Lower leg skin (tissue), 4 donors: Measurements from ENCODE around the gene HIPK2. TPM values are rescaled to one million over a fixed set of nuclear protein-coding genes. Genes with fewer than 3 reads are reported as not detected.
A peak's percentile ranks its signal among the peaks of the same experiment; 100 is the strongest.

Experiments used
- DNase-seq, 2 donors: peaks; one replicate each; pipeline ENCODE4 v3.0.0-alpha.2; 2019; ENCODE audit warnings: low spot score in 2 of 2
- H3K4me3 ChIP-seq: fragments of 200-600 bp; sonication (generic); 2 replicates; pipeline ENCODE4 v1.5.1; 2017; ENCODE audit warnings: mild to moderate bottlenecking, low read depth; ENCODE audit not compliant: poor library complexity, severe bottlenecking
- CTCF ChIP-seq, 3 donors: fragments of 450-650 bp; IDR thresholded peaks; one replicate each; pipeline ENCODE4 v1.5.1; 2016; ENCODE audit warnings: antibody characterized with exemption in 3 of 3, mild to moderate bottlenecking in 3 of 3, moderate library complexity in 2 of 3
- POLR2A ChIP-seq, 2 donors: fragments of 450-650 bp; IDR thresholded peaks; one replicate each; pipeline ENCODE4 v1.6.1; 2016 to 2017; ENCODE audit warnings: antibody characterized with exemption in 2 of 2, mild to moderate bottlenecking in 1 of 2, moderate library complexity in 1 of 2
- WGBS, 2 donors: methylation state at CpG; one replicate each; pipeline ENCODE4 v1.1.5; 2018; 5-methylcytosine and 5-hydroxymethylcytosine counted together
- intact Hi-C: fragments of 100-400 bp; cut with DNase I; formaldehyde crosslinking; loops from one replicate; pipeline ENCODE4 v1.15.0; 2023; ENCODE audit warnings: low total_unique reads
- total RNA-seq, 4 donors: library from RNA; depleted of rRNA; stranded (reverse); fragments of >200 nt; gene quantifications; one replicate each; pipeline ENCODE4 v1.1.0, GENCODE V29; 2016

The HIPK2 gene
- total RNA-seq, 4 donors from 2014 or later: 4.5 to 14.9 (median 10.4) TPM

- 65 to 67% methylated on average over 13 of the region's 13 CpGs for WGBS, 2 donors
- H3K4me3 ChIP-seq: no peak overlapping the region
- TF ChIP-seq CTCF (IDR thresholded peaks at IDR 0.05) (no peak), POLR2A (IDR thresholded peaks at IDR 0.05) (no peak)
- intact Hi-C loops: no loop called here
- DNase-seq: peak in 1 of 2 donors; percentile 59
Observed at GRCh38 chr7:139594911-139595476, 182.8 kb downstream of the HIPK2 start.

- no peak for DNase-seq
- intact Hi-C loops: no loop called here
- 98% methylated on average over 2 of the region's 2 CpGs for WGBS, 2 donors
- no peak overlapping the region for H3K4me3 ChIP-seq
- no peak for TF ChIP-seq CTCF (IDR thresholded peaks at IDR 0.05)
- no peak for TF ChIP-seq POLR2A (IDR thresholded peaks at IDR 0.05)
Observed at GRCh38 chr7:139594090-139594489, 183.7 kb downstream of the HIPK2 start.

- DNase-seq: no peak
- intact Hi-C loops: no loop called here
- TF ChIP-seq POLR2A (IDR thresholded peaks at IDR 0.05) (no peak), CTCF (IDR thresholded peaks at IDR 0.05) (no peak)
- H3K4me3 ChIP-seq: no peak overlapping the region
- WGBS, 2 donors: 90 to 92% methylated on average over 4 of the region's 4 CpGs
Observed at GRCh38 chr7:139592801-139593461, 184.9 kb downstream of the HIPK2 start.

GRCh38 chr7:139591550-139592195 lies 186.1 kb downstream of the HIPK2 start:
- H3K4me3 ChIP-seq: no peak overlapping the region
- intact Hi-C loops: no loop called here
- WGBS, 2 donors: 94 to 98% methylated on average over 3 of the region's 3 CpGs
- TF ChIP-seq POLR2A (IDR thresholded peaks at IDR 0.05): no peak
- TF ChIP-seq CTCF (IDR thresholded peaks at IDR 0.05): no peak
- DNase-seq: no peak

GRCh38 chr7:139589474-139589873 lies 188.3 kb downstream of the HIPK2 start:
- H3K4me3 ChIP-seq: no peak overlapping the region
- no peak for DNase-seq
- intact Hi-C loops: no loop called here
- TF ChIP-seq POLR2A (IDR thresholded peaks at IDR 0.05): no peak
- WGBS, 2 donors: 92 to 100% methylated on average over 1 of the region's 1 CpG

- 70 to 74% methylated on average over 7 of the region's 7 CpGs for WGBS, 2 donors
- intact Hi-C loops: no loop called here
- no peak overlapping the region for H3K4me3 ChIP-seq
- DNase-seq: peak in 1 of 2 donors; percentile 78
- TF ChIP-seq CTCF (IDR thresholded peaks at IDR 0.05) (no peak), POLR2A (IDR thresholded peaks at IDR 0.05) (no peak)
Observed at GRCh38 chr7:139588632-139589031, 189.2 kb downstream of the HIPK2 start.
